Keratinocyte (primary cell): ENCODE results near the gene ROR2. TPM values are rescaled to one million over a fixed set of nuclear protein-coding genes. Genes with fewer than 3 reads are reported as not detected.

Experiments used
- DNase-seq: peaks from one replicate; pipeline ENCODE4 v3.0.0-alpha.2; 2011; ENCODE audit warnings: low read depth, missing footprints, low spot score
- FAIRE-seq: peaks from 2 replicates; lab custom pipeline; 2011; peaks lifted over from hg19 to GRCh38; lab: Jason Lieb, UNC
- H2AFZ ChIP-seq: 2 replicates; pipeline ENCODE4 v1.6.0; 2012; ENCODE audit warnings: low read length, control low read depth, inconsistent platforms; ENCODE audit not compliant: control insufficient read depth
- H3K27ac ChIP-seq: 2 replicates; pipeline ENCODE4 v1.5.1; 2011; ENCODE audit warnings: low read length; ENCODE audit not compliant: control insufficient read depth, insufficient read depth
- H3K27me3 ChIP-seq: 3 replicates; pipeline ENCODE4 v1.6.0; 2011; ENCODE audit warnings: low read length; ENCODE audit not compliant: control insufficient read depth, insufficient read depth; ENCODE audit errors: extremely low read depth
- H3K36me3 ChIP-seq, 2 experiments: 2 replicates in 1 of 2; 3 replicates in 1 of 2; pipeline ENCODE4 v1.5.1; 2011; ENCODE audit warnings: low read length in 2 of 2, mild to moderate bottlenecking in 1 of 2; ENCODE audit not compliant: control insufficient read depth in 2 of 2, insufficient read depth in 2 of 2; ENCODE audit errors: extremely low read depth in 1 of 2
- H3K4me1 ChIP-seq: 3 replicates; pipeline ENCODE4 v1.5.1; 2011; ENCODE audit warnings: low read length; ENCODE audit not compliant: control insufficient read depth, insufficient read depth; ENCODE audit errors: extremely low read depth
- H3K4me2 ChIP-seq: 3 replicates; pipeline ENCODE4 v1.6.0; 2011; ENCODE audit warnings: low read depth, low read length; ENCODE audit not compliant: control insufficient read depth, insufficient read depth; ENCODE audit errors: extremely low read depth
- H3K4me3 ChIP-seq, 3 experiments: fragments of 200-600 bp in 1 of 3; sonication (generic) in 1 of 3; 2 replicates in 2 of 3; 3 replicates in 1 of 3; pipeline ENCODE4 v1.5.1; 2011 to 2016; ENCODE audit warnings: low read length in 3 of 3, mild to moderate bottlenecking in 3 of 3, control low read depth in 2 of 3, inconsistent platforms in 1 of 3, low read depth in 1 of 3, mixed read lengths in 1 of 3, mixed run types in 1 of 3, moderate library complexity in 1 of 3; ENCODE audit not compliant: control insufficient read depth in 2 of 3, insufficient read depth in 2 of 3; ENCODE audit errors: extremely low read depth in 1 of 3
- H3K79me2 ChIP-seq: 2 replicates; pipeline ENCODE4 v1.6.0; 2012; ENCODE audit warnings: low read length; ENCODE audit not compliant: control insufficient read depth, insufficient read depth
- H3K9ac ChIP-seq: 3 replicates; pipeline ENCODE4 v1.6.0; 2011; ENCODE audit warnings: low read length; ENCODE audit not compliant: control insufficient read depth, insufficient read depth; ENCODE audit errors: extremely low read depth
- H3K9me1 ChIP-seq: 3 replicates; pipeline ENCODE4 v1.6.0; 2011; ENCODE audit warnings: low read length; ENCODE audit not compliant: control insufficient read depth, insufficient read depth; ENCODE audit errors: extremely low read depth
- H3K9me3 ChIP-seq: 2 replicates; pipeline ENCODE4 v1.5.1; 2012; ENCODE audit warnings: low read depth, low read length; ENCODE audit not compliant: control insufficient read depth
- H4K20me1 ChIP-seq: 3 replicates; pipeline ENCODE4 v1.6.0; 2011; ENCODE audit warnings: low read length; ENCODE audit not compliant: control insufficient read depth, insufficient read depth; ENCODE audit errors: extremely low read depth
- CTCF ChIP-seq, 3 experiments: IDR thresholded peaks in 1 of 3; conservative IDR thresholded peaks in 1 of 3; optimal IDR thresholded peaks in 1 of 3; 2 replicates in 2 of 3; 3 replicates in 1 of 3; pipeline versions ENCODE3 to v1.5.1; 2011; ENCODE audit warnings: low read length in 3 of 3, mild to moderate bottlenecking in 3 of 3, moderate library complexity in 2 of 3, control low read depth in 1 of 3, inconsistent platforms in 1 of 3; ENCODE audit not compliant: insufficient read depth in 2 of 3; ENCODE audit errors: extremely low read depth in 1 of 3
- EZH2 ChIP-seq: IDR thresholded peaks from one replicate; pipeline ENCODE4 v1.6.1; 2012; ENCODE audit warnings: inconsistent platforms, mild to moderate bottlenecking, low read length, moderate library complexity
- dilution Hi-C: fragments of 300-500 bp; cut with MboI; formaldehyde crosslinking; loops from one replicate; pipeline ENCODE4 v1.7.0; 2020; ENCODE audit warnings: low sequenced_read_pairs; ENCODE audit not compliant: extremely low pct_ligation_motif_present
- polyA plus RNA-seq, 5 experiments: library from polyadenylated mRNA; depleted of rRNA in 3 of 5; stranded (reverse) in 3 of 5; stranded (forward) in 1 of 5; unstranded in 1 of 5; fragments of >200 nt; gene quantifications; 1 replicate in 1 of 5; 2 replicates in 3 of 5; 3 replicates in 1 of 5; pipeline versions ENCODE4 v1.2.1 to v1.2.3, GENCODE V29; 2011 to 2012; ENCODE audit warnings: missing spikeins in 2 of 5, low read depth in 1 of 5, low replicate concordance in 1 of 5

The ROR2 gene
- polyA plus RNA-seq, 1 donor (not counting 4 experiments of a cell fraction or from before 2014, with no cell fraction given): 0.22 TPM

GRCh38 chr9:91784673-91785446, 165.2 kb downstream of the ROR2 start:
- Histone ChIP-seq H2AFZ (no peak overlapping the region), H3K4me3 (no peak overlapping the region), H4K20me1 (no peaks in the 10 kb centered on the region), H3K27ac (no peak overlapping the region), H3K9ac (no peak overlapping the region), H3K4me2 (no peak overlapping the region), H3K79me2 (no peaks in the 10 kb centered on the region), H3K9me1 (no peaks in the 10 kb centered on the region), H3K9me3 (no peaks in the 10 kb centered on the region), H3K36me3 (no peaks in the 10 kb centered on the region), H3K27me3 (no peaks in the 10 kb centered on the region), H3K4me1 (no peaks in the 10 kb centered on the region)
- no peak for FAIRE-seq
- no peak for TF ChIP-seq CTCF (optimal IDR thresholded peaks at IDR 0.05 in 1 of 3, IDR thresholded peaks at IDR 0.05 in 1 of 3, conservative IDR thresholded peaks at IDR 0.05 in 1 of 3; ENCODE audit: extremely low read depth in 1 of 3, insufficient read depth in 2 of 3, low read length in 3 of 3)
- no peak for TF ChIP-seq EZH2
- dilution Hi-C loops: no loop called here
- no peak for DNase-seq

GRCh38 chr9:91783876-91784672, 166.0 kb downstream of the ROR2 start:
- no peak for DNase-seq
- no peak overlapping the region for H3K27ac ChIP-seq
- FAIRE-seq: no peak
- H3K27me3 ChIP-seq: no peaks in the 10 kb centered on the region
- H3K4me1 ChIP-seq: no peaks in the 10 kb centered on the region
- no peaks in the 10 kb centered on the region for H3K36me3 ChIP-seq
- H3K9me1 ChIP-seq: no peaks in the 10 kb centered on the region
- no peak for TF ChIP-seq CTCF (optimal IDR thresholded peaks at IDR 0.05 in 1 of 3, IDR thresholded peaks at IDR 0.05 in 1 of 3, conservative IDR thresholded peaks at IDR 0.05 in 1 of 3; ENCODE audit: extremely low read depth in 1 of 3, insufficient read depth in 2 of 3, low read length in 3 of 3)
- no peak for TF ChIP-seq EZH2
- no peak overlapping the region for H3K4me2 ChIP-seq
- no peaks in the 10 kb centered on the region for H3K79me2 ChIP-seq
- H2AFZ ChIP-seq: no peak overlapping the region
- no peaks in the 10 kb centered on the region for H3K9me3 ChIP-seq
- H4K20me1 ChIP-seq: no peaks in the 10 kb centered on the region
- H3K4me3 ChIP-seq: no peak overlapping the region
- H3K9ac ChIP-seq: no peak overlapping the region
- dilution Hi-C loops: no loop called here
